NCI-H2107 (cell line): ENCODE results near the gene SMIM44.
"Not testable (repeated sequence)": the region's sequence is repeated elsewhere in the genome, so short reads cannot be mapped to it uniquely, and the experiment has no call there.

ENCODE experiments used
- DNase-seq: peaks from one replicate; lab custom pipeline; 2025; lab: John Stamatoyannopoulos, UW

The SMIM44 gene

GRCh38 chr19:3457528-3458228, 25.6 kb downstream of the SMIM44 start:
- DNase-seq, result no peak

GRCh38 chr19:3456925-3457527, 26.2 kb downstream of the SMIM44 start:
- DNase-seq, result no peak

- DNase-seq, result no peak
Observed at GRCh38 chr19:3455960-3456601, 27.2 kb downstream of the SMIM44 start.

- DNase-seq, result no peak
Observed at GRCh38 chr19:3455393-3455955, 27.8 kb downstream of the SMIM44 start.

GRCh38 chr19:3454656-3455392, 28.4 kb downstream of the SMIM44 start:
- no peak for DNase-seq

GRCh38 chr19:3453840-3454239, 29.4 kb downstream of the SMIM44 start:
- DNase-seq, result no peak

GRCh38 chr19:3452942-3453214, 30.4 kb downstream of the SMIM44 start:
- not testable (repeated sequence) for DNase-seq

- DNase-seq, result no peak
Observed at GRCh38 chr19:3452171-3452941, 30.9 kb downstream of the SMIM44 start.

GRCh38 chr19:3451451-3451866, 31.8 kb downstream of the SMIM44 start:
- DNase-seq, result no peak

- DNase-seq, result no peak
Observed at GRCh38 chr19:3450796-3451411, 32.3 kb downstream of the SMIM44 start.

- no peak for DNase-seq
Observed at GRCh38 chr19:3448616-3449334, 34.5 kb downstream of the SMIM44 start.

- not testable (repeated sequence) for DNase-seq
Observed at GRCh38 chr19:3446657-3447056, 36.6 kb downstream of the SMIM44 start.

- no peak for DNase-seq
Observed at GRCh38 chr19:3444695-3445234, 38.5 kb downstream of the SMIM44 start.

GRCh38 chr19:3443840-3444694, 39.2 kb downstream of the SMIM44 start:
- DNase-seq, result no peak

GRCh38 chr19:3442487-3443071, 40.7 kb downstream of the SMIM44 start:
- DNase-seq, result no peak

GRCh38 chr19:3441986-3442329, 41.3 kb downstream of the SMIM44 start:
- no peak for DNase-seq

GRCh38 chr19:3441089-3441985, 41.9 kb downstream of the SMIM44 start:
- no peak for DNase-seq

GRCh38 chr19:3440082-3440481, 43.2 kb downstream of the SMIM44 start:
- no peak for DNase-seq
